ENCODE data around the gene NCLN.
"Not testable (repeated sequence)": the region's sequence is repeated elsewhere in the genome, so short reads cannot be mapped to it uniquely, and the experiment has no call there.

Gene NCLN

DNA sequence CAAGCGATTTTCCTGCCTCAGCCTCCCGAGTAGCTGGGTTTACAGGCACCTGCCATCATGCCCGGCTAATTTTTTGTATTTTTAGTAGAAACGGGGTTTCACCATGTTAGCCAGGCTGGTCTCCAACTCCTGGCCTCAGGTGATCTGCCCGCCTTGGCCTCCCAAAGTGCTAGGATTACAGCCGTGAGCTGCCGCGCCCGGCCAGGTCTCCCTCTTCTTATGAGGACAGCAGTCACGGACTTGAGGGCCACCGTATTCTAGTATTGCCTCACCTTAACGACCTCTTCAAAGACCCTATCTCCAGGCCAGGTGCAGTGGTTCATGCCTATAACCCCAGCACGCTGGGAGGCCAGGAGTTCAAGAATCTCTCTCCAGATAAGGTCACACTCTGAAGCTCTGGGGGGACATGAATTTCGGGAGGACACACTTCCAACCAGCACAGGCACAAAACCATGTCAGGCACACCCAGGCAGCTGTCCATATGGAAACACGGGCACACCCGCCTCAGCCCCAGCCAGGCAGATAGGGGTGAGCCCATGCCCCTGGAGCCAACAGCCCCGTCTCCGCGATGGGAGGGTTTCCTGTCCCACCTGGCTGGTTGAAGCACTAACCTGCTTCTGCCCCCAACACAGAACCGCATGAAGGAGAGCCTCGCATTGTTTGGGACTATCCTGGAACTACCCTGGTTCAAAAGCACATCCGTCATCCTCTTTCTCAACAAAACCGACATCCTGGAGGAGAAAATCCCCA lies 28.5 kb upstream of the NCLN start:
- no peak for DNase-seq

- DNase-seq: no peak
Observed at GRCh38 chr19:3159565-3159964, 26.2 kb upstream of the NCLN start.

DNA sequence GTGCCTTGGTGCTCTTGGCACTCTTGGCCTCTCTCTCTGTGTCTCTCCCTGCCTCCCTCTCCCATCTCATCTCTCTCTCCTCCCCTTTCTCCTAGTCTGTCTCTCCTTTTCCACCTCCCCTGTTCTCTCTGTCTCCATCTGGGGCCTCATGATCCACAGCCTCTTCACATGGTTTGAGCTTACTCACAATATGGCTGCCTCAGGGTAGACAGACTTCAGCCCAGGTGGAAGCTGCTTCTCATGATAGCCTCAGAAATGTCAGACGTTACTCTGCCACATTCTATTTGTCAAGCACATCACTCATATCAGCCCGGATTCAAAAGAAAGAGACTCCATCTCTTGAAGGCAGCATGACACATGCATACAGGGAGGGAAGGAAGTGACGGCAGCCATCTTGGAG lies 25.5 kb upstream of the NCLN start:
- no peak for DNase-seq

DNA sequence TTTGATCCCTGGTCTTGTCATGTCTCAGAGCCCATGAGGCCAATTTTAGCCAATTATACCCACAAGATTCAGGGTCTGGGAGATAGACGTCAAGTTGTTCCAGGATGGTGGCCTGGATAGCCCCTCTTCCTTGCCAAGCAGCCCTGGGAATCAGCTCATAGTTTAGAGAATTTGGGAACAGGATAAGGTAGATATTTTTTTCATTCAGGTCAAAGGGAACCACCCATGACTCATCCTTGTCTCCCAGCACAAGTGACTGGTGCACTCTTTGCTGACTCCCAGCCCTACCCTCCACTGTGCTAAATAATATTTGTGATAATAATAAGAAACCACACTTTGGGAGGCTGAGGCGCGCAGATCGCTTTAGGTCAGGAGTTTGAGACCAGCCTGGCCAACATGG lies 24.3 kb upstream of the NCLN start:
- no peak for DNase-seq

- DNase-seq: no peak
Observed at GRCh38 chr19:3162418-3163229, 23.1 kb upstream of the NCLN start.

GRCh38 chr19:3163230-3163886 lies 22.4 kb upstream of the NCLN start:
- peak; percentile 15 for DNase-seq

- no peak for DNase-seq
Observed at GRCh38 chr19:3163943-3164342, 21.8 kb upstream of the NCLN start.

DNA sequence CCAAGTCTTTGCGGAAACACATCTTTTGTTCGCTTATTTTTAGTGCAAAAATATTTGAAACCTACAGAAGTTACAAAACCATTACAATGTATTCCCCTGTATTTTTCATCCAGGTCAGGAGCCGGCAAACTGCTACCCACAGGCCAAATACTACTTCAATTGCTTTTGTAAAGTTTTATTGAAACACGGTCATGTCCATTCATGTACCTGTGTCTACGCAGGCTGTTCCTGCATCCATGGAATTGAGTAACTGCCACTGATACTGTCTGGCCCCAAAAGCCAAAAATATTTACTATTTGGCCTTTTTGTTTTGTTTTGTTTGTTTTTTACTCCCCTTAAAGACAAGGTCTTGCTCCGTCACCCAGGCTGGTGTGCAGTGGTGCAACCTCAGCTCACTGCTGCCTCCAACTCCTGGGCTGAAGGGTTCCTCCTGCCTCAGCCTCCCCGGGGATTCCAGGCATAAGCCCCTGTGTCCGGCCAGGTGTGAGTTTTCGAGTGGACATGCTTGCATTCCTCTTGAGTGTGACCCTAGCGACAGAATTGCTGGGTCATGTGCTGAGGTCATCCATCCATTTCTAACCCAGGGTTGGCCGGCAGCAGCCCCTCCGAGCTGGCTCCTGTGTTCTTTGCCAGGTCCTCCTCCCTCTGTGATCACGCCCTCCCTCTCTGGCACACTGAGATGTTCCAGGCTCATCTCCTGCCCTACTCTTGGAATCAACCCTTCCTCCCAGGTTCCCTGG lies 18.0 kb upstream of the NCLN start:
- DNase-seq: no peak

DNA sequence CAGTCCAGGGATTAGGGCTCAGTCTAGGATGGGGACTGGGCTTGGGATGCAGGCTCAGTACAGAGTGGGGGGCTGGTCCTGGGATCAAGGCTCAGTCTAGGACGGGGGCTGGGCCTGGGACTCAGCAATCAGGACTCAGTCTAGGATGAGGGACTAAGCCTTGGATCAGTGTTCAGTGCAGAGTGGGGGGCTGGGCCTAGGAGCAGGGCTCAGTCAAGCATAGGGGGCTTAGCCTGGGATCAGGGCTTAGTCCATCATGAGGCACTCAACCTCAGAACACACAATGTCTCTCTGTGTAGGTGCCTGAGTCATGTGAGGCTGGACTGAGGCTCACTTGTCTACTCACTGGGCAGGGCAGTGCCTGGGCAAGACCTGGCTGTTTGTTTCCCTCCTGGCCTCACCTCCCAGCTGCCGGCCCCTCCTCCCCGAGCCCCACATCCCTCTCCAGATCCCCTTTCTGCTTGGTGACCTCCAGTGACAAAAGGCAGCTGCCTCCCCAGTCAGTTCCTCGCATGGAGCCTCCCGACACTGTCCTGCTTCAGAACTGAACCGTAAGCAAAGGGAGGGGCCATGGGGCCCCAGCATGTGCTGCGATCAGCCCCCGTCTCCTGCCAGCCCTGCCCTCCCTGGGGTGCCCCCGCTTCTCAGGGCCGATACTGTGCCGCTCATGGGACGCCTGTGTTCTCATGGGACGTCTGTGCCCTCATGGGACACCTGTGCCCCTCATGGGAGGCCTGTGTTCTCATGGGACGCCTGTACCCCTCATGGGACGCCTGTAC lies 13.6 kb upstream of the NCLN start:
- no peak for DNase-seq

DNA sequence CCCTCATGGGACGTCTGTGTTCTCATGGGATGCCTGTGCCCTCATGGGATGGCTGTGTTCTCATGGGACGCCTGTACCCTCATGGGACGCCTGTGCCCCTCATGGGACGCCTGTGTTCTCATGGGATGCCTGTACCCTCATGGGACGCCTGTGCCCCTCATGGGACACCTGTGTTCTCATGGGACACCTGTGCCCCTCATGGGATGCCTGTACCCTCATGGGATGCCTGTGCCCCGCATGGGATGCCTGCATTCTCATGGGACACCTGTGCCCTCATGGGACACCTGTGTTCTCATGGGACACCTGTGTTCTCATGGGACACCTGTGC lies 13.1 kb upstream of the NCLN start:
- DNase-seq: not testable (repeated sequence)

- DNase-seq: no peak
Observed at GRCh38 chr19:3175781-3176714, 9.7 kb upstream of the NCLN start.

- DNase-seq: no peak
Observed at GRCh38 chr19:3176715-3177501, 8.8 kb upstream of the NCLN start.

- DNase-seq: no peak
Observed at GRCh38 chr19:3178377-3178972, 7.3 kb upstream of the NCLN start, which contains the start of gene S1PR4. S1PR4 (plus strand) TSS chr19:3178769; CDS start chr19:3178793, 24 bp downstream.

GRCh38 chr19:3178973-3179738 lies 6.6 kb upstream of the NCLN start:
- no peak for DNase-seq

- DNase-seq: no peak
Observed at GRCh38 chr19:3179739-3180293, 5.9 kb upstream of the NCLN start.

DNA sequence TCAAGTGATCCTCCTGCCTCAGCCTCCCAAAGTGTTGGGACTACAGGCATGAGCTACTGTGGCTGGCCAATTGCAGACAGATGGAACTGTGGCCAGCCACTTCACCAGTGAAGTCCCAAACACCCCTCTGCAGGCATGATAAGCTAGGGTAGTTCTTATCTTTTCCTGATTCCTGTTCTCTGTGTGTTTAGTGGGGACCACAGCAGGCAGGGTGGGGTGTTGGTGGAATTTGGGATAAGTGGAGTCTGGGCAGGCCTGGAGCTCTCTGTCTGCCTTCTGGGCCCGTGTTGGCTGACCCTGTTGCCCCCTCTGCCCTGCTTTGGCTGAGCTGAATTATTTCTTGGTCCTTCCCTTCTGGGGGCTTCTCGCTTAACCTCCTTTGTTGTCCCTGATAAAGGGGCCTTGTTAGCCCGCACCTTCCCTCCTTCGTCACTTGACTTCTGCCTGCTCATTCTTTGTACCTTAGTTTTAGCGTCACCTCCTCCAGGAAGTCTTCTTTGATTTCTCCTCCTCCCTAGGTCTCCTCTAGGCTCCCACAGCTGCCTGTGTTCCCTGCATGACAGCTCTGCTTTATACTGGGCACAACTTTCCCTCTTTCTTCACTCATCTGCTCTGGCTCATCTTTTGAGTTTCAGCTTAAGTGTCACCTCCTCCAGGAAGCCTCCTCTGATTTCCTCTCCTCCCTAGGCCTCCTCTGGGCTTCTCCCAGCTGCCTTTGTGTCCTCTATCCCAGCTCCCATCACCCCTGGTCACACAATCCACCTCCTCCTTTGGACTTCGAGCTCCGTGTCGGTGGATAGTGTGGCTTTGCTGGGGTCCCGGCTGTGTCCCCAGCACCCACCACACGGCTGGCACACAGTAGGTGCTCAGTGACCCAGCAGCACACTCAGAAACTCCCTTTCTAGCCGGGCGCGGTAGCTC lies 1.7 kb upstream of the NCLN start:
- DNase-seq: no peak

DNA sequence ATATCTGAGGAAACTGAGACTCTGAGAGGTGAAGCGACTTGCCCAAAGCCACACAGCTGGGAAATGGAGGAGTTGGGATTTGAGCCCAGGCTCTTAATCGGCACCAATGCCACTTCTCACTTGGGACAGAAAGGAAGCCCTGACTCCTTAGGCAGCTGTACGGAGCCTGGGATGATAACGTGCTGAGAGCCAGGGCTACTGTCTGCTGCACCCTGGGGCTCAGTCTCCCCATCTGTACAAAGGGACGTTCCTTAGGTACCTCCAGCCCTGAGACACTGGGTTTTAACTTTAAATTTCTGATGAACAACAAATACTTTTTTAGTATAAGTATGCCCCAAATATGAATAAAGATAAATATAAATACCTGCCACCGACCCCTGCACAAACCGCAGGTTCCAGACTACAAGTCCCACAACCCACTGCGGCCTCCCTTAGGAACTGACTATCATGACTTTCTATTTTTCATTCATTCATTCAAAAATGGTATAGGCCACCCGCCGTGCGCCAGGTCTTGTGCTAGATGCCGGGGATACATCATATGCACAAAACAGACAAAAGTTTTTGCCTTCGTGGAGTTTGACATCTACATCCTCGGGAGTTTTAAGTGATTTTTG lies 776 bp upstream of the NCLN start:
- DNase-seq: peak; percentile 55

Data from NCI-H748 treated with DMSO at 0.1 percent for 48 hours (cell line).